Panc1 (cell line): ENCODE results near the gene UBAC2. TPM values are rescaled to one million over a fixed set of nuclear protein-coding genes. Genes with fewer than 3 reads are reported as not detected.

Source experiments
- ATAC-seq: fragments of 200-7000 bp; cut with Tn5 transposase; 2 replicates; pipeline ENCODE4 v1.9.1; 2020; ENCODE audit warnings: mild to moderate bottlenecking, moderate library complexity
- BruUV-seq: library from RNA; stranded (reverse); fragments of 400-500 nt; replicated peaks from 2 replicates; lab custom pipeline; 2021; lab: Mats Ljungman, UMichigan
- CTCF ChIA-PET: fragments of 300-600 bp; sonication (Branson Sonifier 250); formaldehyde crosslinking; loops from one replicate; lab custom pipeline; 2022; ENCODE audit warnings: antibody characterized with exemption; lab: Charles Lee
- POLR2A ChIA-PET: fragments of 300-600 bp; sonication (Branson Sonifier 250); formaldehyde crosslinking; loops from one replicate; lab custom pipeline; 2022; ENCODE audit warnings: antibody characterized with exemption; lab: Charles Lee
- DNase-seq: peaks from one replicate; pipeline ENCODE4 v3.0.0-alpha.2; 2010; ENCODE audit warnings: low read depth, low spot score
- H3K27ac ChIP-seq: 2 replicates; pipeline ENCODE4 v1.5.1; 2011; ENCODE audit warnings: mild to moderate bottlenecking, low read length, inconsistent platforms
- H3K27me3 ChIP-seq: fragments of 200-500 bp; sonication (Bioruptor generic); 2 replicates; pipeline ENCODE4 v1.6.0; 2014; ENCODE audit warnings: low read length, inconsistent platforms; ENCODE audit not compliant: control insufficient read depth, insufficient read depth
- H3K36me3 ChIP-seq: fragments of 200-500 bp; sonication (Bioruptor generic); 2 replicates; pipeline ENCODE4 v1.5.1; 2014; ENCODE audit warnings: inconsistent platforms, mild to moderate bottlenecking, low read length, moderate library complexity; ENCODE audit not compliant: control insufficient read depth, insufficient read depth
- H3K4me1 ChIP-seq: 2 replicates; pipeline ENCODE4 v1.5.1; 2011; ENCODE audit warnings: inconsistent platforms, mild to moderate bottlenecking, low read length, moderate library complexity; ENCODE audit not compliant: control insufficient read depth, insufficient read depth
- H3K4me3 ChIP-seq, 2 experiments: 2 replicates each; pipeline ENCODE4 v1.5.1; 2011 to 2012; ENCODE audit warnings: low read depth in 2 of 2, low read length in 2 of 2, mild to moderate bottlenecking in 2 of 2, inconsistent platforms in 1 of 2, moderate library complexity in 1 of 2
- H3K9me3 ChIP-seq: fragments of 200-500 bp; sonication (Bioruptor generic); 2 replicates; pipeline ENCODE4 v1.5.1; 2014; ENCODE audit warnings: low read depth, mild to moderate bottlenecking, inconsistent platforms, low read length, moderate library complexity; ENCODE audit not compliant: control insufficient read depth, insufficient read depth
- POLR2AphosphoS5 ChIP-seq: IDR thresholded peaks from 2 replicates; pipeline ENCODE4 v1.6.1; 2012; ENCODE audit warnings: mild to moderate bottlenecking, low read depth, low read length, moderate library complexity
- REST ChIP-seq, 2 experiments: IDR thresholded peaks; 2 replicates each; pipeline ENCODE4 v1.6.1; 2011 to 2012; ENCODE audit warnings: low read depth in 2 of 2, control low read depth in 1 of 2, low read length in 1 of 2, mild to moderate bottlenecking in 1 of 2, moderate library complexity in 1 of 2; ENCODE audit not compliant: insufficient read depth in 1 of 2
- SIN3A ChIP-seq: IDR thresholded peaks from 2 replicates; pipeline ENCODE4 v1.6.1; 2012; ENCODE audit warnings: low read depth, mild to moderate bottlenecking, low read length, moderate library complexity, borderline replicate concordance; ENCODE audit not compliant: insufficient read depth
- TCF7L2 ChIP-seq: IDR thresholded peaks from 2 replicates; pipeline ENCODE4 v1.6.1; 2011; ENCODE audit warnings: mild to moderate bottlenecking, low read depth, low read length, inconsistent platforms
- in situ Hi-C: cut with HindIII; loops from 2 replicates; pipeline ENCODE4 v1.10.0; 2016; ENCODE audit warnings: low sequenced_read_pairs, low pct_unique_long_range_greater_than_20kb
- intact Hi-C: fragments of 100-400 bp; cut with micrococcal nuclease; formaldehyde crosslinking; loops from one replicate; pipeline ENCODE4 v1.10.0; 2022; ENCODE audit not compliant: unreplicated experiment
- total RNA-seq: library from RNA; stranded (reverse); gene quantifications from one replicate; pipeline ENCODE4 v1.2.1, GENCODE V29; 2021; ENCODE audit not compliant: unreplicated experiment
- TF ChIP-seq, protein P1 (sequence below): fragments of 450-650 bp; IDR thresholded peaks from 2 replicates; pipeline ENCODE4 v1.5.1; 2017; ENCODE audit warnings: mild to moderate bottlenecking

UBAC2 gene
- total RNA-seq, 1 experiment from 2014 or later: 40.8 TPM

DNA sequence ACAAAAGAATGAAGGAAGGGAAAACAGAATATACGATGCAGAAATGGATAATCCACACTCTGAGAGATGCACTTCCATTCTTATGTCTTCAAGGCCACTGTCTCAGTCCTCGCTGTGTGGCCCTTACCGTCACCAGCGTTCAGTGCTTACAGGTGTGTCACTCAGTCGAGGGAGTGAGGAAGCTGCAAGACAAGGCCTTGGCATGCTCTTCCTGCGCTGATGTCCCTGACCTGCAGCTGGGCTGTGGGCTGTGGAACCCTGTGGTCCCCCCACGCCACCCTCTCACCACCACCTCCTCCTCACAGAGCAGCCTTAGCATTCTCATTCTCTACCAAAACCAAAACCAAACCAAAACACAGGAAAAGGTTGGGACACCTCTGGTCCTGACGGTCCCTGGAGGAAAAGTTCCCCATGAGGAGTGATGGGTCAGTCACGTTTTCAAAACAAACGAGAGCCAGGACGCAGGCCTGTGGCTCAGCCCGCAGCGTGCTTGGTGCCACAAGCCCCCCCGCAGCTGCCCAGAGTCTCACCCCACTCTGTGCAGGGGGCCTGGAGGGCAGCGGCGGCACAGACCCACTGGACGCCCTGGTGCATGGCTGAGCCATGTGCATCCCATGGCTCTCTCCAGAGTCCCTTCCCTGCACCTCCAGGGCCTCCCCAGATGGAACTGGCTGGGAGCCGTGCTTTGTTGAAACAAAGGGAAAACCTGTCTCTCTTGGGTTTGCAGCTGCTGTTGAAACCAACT lies 154.8 kb downstream of the UBAC2 start:
- BruUV-seq: no TSS peak
- in situ Hi-C loops (no loop called here), intact Hi-C loops (no loop called here)
- ChIA-PET CTCF (no interaction called here), POLR2A (no interaction called here)
- ATAC-seq (no peak), DNase-seq (no peak)
- Histone ChIP-seq H3K36me3 (0 out of 2 replicates have a peak, but pooled peaks cover 2% of the 10 kb centered on the region), H3K4me3 (no peak overlapping the region), H3K4me1 (no peaks in the 10 kb centered on the region), H3K27me3 (no peaks in the 10 kb centered on the region), H3K9me3 (no peaks in the 10 kb centered on the region), H3K27ac (no peak overlapping the region)
- no peak for TF ChIP-seq SIN3A
- TF ChIP-seq, protein P1, sequence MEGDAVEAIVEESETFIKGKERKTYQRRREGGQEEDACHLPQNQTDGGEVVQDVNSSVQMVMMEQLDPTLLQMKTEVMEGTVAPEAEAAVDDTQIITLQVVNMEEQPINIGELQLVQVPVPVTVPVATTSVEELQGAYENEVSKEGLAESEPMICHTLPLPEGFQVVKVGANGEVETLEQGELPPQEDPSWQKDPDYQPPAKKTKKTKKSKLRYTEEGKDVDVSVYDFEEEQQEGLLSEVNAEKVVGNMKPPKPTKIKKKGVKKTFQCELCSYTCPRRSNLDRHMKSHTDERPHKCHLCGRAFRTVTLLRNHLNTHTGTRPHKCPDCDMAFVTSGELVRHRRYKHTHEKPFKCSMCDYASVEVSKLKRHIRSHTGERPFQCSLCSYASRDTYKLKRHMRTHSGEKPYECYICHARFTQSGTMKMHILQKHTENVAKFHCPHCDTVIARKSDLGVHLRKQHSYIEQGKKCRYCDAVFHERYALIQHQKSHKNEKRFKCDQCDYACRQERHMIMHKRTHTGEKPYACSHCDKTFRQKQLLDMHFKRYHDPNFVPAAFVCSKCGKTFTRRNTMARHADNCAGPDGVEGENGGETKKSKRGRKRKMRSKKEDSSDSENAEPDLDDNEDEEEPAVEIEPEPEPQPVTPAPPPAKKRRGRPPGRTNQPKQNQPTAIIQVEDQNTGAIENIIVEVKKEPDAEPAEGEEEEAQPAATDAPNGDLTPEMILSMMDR: no peak
- no peak for TF ChIP-seq REST (IDR thresholded peaks at IDR 0.05; ENCODE audit: insufficient read depth in 1 of 2, low read depth in 2 of 2, low read length in 1 of 2)
- TF ChIP-seq TCF7L2: no peak
- TF ChIP-seq POLR2AphosphoS5: no peak

- ChIA-PET POLR2A (no interaction called here), CTCF (no interaction called here)
- TF ChIP-seq REST (IDR thresholded peaks at IDR 0.05; ENCODE audit: insufficient read depth in 1 of 2, low read depth in 2 of 2, low read length in 1 of 2) (no peak), POLR2AphosphoS5 (no peak), SIN3A (no peak), TCF7L2 (no peak)
- TF ChIP-seq, protein P1: no peak
- in situ Hi-C loops (no loop called here), intact Hi-C loops (no loop called here)
- no peak overlapping the region for H3K27ac ChIP-seq
- H3K9me3 ChIP-seq: no peaks in the 10 kb centered on the region
- H3K36me3 ChIP-seq: 0 out of 2 replicates have a peak, but pooled peaks cover 2% of the 10 kb centered on the region
- no TSS peak for BruUV-seq
- no peaks in the 10 kb centered on the region for H3K27me3 ChIP-seq
- H3K4me1 ChIP-seq: no peaks in the 10 kb centered on the region
- DNase-seq (no peak), ATAC-seq (no peak)
- H3K4me3 ChIP-seq: no peak overlapping the region
Measured at GRCh38 chr13:99356012-99356261, 155.3 kb downstream of the UBAC2 start.
